Colon (tissue), 2 donors: Measurements from ENCODE around the gene PRKCZ.

ENCODE experiments used
- FAIRE-seq: peaks from 2 replicates; lab custom pipeline; 2012; peaks lifted over from hg19 to GRCh38; lab: Jason Lieb, UNC
- donor health status: control.
- donor health status: control.

Gene PRKCZ

DNA sequence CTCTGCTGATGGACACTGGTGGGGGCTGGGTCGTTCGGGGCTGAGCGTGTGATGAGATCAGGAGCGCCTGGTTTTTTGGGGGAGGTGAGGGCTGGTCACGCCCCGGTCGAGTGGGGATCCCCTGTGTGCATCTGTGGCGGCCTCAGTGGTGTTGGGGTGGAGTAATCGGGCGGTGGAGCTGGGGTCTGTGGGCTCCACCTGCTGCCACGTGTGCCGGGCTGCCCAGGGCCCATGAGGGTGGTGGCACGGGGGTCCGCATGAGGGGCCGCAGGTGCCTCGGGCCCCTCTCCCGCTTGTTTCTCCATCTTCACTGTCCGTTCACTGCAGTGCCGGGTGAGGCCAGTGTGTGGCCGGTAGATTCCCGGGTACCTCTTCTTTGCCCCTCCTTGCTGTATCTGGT is 17.2 kb downstream of the PRKCZ start:
- no peak for FAIRE-seq

DNA sequence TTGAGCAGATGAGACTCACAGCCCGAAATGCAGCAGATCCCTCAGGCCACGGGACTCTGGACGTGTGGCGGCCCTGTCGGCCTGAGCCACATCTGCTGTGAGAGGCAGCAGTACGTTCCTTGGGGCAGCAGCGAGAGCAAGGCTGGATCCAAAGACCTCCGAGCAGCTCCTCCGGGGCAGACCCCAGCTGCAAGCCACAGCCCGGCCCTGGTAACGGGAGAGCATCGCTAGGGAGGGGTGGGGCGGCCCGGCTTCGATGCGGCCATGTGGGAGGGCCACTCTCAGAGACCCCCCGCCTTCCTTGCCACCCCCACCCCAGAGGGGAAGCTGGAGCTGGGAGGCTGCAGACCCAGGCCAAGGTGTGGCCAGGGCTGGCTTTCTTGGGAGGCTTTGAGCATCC is 17.8 kb downstream of the PRKCZ start:
- no peak for FAIRE-seq

DNA sequence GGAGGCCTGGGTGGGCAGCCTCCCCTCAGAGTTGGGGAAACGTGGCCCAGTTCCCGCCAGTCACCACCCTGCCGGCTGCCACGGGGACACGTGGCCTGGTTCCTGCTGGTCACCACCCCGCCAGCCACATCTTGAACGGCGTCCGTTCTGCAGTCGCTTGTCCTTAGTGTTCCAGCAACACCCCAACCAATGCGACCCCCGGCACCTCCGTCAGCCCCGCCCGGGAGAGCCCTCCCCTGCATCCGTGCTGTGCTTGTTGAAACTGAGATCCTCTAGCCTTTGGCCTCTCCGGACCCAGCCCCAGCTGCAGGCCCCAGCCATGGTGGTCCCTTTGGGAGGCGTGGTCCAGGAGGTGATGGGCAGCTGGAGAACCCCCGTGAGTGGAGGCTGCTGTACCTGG is 18.7 kb downstream of the PRKCZ start:
- no peak for FAIRE-seq

DNA sequence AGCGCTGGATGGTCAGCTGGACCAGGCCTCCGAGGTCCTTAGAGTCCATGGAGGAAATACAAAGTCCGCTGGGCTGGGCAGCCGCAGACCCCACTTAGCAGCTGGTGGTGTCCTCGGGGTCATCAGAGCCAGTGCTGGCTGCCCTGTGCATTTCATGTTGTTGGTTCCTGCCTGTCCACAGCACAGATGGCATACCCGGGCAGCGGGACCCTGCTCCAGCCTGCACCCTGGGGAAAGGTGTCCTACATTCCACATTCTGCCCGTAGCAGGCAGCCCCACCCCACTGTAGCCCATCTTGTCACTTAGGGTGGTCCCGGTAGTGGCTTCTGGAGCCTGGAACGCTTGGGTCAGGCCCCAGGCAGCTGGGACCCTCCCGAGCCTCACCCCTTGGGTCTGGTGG is 19.8 kb downstream of the PRKCZ start:
- no peak for FAIRE-seq

DNA sequence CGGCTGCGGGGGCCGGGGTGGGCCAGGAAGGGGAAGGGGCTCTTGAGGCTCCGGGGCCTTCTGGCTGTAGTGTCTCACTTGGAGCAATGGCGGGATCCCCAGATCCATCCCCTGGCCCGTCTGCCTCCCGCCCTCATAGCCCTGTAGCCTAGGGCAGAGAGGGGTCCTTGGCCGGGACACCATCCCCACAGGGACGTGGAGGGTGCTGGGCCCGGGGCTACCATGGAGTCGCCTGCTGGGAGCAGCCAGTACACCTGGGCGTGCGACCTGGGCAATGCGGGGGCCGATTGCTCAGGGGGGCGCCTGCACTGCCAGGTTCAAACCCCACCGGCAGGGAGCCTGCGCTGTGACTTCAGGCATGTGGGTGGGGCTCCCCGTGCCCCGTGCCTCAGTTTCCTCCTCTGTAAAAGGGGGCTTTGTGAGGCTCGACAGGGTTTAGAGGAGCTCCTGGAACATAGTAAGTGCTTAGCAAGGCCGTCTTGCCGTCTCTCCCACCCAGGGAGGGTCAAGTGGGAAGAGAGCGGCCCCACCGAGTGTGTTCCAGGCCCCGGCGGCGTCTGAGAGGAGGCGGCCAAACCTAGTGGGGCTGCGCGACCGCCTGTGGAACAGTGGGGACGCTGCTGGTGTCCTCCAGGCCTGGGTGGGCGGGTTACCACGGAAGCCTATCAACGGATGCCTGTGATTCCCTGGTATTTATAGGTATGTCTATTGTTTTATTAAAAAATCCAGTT is 20.8 kb downstream of the PRKCZ start:
- FAIRE-seq: no peak

DNA sequence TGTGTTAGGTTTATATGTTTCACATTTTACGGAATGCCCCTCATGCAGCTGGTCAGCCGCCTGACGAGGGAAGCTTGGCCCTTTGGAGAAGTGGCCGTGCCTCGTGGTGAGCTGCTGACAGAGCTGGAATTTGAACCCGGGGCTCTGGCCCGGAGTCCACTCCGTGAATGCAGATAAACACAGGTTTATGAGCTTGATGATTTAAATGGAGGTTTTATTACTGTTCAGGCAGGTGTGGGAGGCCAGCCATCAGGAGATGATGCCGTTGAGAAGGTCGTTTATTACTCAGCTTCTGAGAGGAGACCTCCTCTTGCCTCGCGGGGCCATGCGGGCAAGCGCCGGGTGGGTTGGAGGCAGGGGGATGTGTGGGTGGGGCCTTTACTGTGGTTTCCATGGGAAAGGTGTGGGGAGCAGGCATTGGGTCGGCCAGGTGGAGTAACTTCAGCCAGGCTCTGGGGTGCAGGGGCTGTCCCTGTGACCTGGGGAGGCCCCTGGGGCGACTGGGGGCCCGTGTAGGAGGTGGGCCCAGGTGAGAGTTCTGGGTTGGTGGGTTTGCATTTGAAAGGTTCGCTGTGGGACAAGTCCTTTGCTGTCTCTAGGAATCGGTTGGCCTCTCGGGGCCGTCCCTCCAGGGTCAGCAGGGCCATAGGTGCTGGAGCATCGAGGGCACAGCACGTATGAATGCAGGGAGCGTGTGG is 22.0 kb downstream of the PRKCZ start:
- FAIRE-seq: no peak

DNA sequence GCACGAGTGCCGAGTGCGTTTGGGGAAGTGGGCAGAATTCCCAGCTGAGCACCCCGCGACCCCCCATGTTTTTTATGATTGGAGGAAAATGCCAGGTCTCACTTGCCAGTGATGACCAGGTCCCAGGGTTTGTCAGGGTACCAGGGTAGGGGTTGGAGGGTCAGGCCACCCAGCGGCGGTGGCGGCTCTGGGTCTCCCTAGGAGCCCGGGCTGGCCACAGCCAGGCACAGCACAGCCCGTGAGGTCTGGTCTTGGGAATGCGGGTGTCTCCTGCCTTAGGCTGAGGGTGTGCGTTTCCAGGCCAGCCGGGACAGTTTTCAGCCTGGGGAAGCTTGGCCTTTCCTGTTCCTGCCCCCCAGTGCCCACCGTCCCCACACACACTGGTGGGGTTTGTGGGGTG is 22.7 kb downstream of the PRKCZ start:
- no peak for FAIRE-seq

DNA sequence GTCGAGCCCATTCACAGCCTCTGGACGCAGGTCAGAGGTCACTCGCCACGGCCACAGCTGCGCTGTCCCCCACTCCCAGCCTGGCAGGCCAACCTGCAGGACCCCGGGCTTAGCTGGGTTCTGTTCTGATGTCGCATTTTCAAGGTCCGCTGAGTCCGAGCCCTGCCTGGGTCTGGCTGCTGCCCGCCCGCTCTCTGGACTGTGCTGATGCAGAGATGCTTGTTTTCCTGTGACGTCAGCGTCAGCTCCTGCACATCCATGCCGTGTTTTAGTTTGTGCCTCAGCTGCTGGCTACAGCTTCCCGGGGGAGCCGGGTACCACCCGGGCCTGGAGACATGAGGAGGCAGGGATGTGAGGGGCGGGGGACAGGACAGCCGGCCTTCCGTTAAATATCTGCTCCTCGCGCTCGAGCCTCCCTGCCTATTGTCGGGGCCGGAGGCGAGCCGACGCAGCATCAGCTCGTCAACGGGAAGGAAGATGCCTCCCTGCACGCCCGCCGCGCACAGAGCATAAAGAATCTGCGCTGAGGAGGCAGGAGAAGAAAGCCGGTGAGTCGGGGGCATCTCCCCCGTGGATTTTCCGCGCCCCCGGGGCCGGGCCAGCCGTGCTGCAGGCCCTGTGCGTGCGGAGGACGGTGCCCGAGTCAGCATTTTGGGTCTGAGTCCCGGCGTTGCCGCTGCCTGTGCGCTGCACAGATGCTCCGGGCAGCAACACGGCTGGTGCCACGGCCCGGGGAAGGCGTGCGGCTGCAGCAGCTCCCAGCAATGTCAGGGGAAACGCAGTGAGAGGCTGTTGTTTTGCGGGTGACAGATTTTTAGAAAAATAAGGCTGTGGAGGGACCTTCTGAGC is 23.4 kb downstream of the PRKCZ start:
- no peak for FAIRE-seq

DNA sequence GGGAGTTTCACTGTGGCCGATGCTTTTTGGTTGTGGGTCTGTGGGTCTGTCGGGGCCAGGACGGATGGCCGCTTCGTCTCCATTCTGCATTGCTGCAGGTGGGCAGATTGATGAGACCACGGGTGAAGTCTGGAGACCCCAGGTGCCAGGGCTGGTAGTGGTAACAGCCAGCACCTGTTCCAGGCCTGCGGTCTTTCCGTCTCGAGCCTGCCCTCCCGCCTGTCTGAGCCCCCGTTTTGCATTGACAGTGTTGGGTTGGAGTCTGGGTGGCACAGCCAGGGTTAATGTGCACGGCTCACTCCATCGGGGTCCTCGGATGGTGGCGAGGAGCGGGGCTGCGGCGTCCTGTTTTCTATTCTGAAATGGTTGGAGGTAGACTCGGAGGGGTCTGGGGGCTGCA is 24.2 kb downstream of the PRKCZ start:
- no peak for FAIRE-seq

DNA sequence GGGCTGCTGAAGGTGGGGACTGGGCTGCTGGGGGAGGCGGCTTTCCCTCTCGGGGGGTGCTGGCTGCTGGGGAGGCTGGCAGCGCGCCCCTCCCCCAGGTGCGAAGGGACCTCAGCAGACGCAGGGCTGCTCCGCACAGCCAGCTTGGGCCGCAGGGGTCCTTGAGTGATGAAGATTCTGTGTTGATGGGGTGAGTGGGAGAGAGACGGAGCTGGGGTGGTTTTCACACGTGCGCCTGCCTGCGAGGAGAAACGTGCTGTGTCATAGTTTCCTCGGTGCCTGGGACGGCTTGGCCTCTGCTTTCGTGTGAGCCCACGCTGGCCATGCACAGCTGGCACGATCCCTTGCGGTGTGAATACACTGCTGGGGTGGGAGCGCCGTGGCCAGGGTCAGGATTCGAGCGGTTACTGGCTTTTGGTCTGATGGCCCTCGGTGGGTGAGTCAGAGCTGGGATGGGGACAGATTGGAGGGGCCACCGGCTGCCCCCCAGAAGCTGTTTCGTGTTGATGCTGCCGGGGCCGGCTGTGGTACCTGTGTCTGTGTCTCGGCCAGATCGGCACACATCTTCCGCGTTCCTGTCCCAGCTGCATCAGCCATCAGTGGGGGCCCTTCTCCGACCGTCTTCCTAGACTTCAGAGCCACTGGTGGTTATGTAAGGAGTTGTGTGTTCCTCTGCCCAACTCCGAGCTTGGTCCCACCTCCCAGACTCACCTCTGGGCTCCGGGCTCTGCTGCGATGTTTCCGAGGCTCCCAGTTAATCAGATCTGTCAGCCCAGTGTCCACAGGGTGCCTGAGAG is 24.9 kb downstream of the PRKCZ start:
- no peak for FAIRE-seq

DNA sequence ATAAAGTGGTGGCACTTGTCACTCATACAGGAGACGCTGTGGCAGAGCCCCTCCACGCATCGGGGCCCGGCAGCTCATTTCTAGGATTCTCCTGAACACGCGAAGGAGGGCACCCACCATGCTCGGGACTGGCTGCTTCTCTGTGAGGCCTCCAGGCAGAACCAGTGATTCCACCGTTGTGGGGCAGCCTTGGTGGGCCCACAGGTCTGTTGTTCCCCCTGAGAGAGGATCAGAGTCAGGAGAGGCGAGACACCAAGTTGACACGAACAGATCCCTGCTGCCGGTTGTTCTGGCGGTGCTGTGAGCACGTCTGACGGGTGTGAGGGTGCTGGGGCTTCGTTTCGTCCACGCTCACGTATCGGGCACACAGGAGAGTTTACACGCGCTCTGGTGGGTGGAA is 26.6 kb downstream of the PRKCZ start:
- FAIRE-seq: no peak

DNA sequence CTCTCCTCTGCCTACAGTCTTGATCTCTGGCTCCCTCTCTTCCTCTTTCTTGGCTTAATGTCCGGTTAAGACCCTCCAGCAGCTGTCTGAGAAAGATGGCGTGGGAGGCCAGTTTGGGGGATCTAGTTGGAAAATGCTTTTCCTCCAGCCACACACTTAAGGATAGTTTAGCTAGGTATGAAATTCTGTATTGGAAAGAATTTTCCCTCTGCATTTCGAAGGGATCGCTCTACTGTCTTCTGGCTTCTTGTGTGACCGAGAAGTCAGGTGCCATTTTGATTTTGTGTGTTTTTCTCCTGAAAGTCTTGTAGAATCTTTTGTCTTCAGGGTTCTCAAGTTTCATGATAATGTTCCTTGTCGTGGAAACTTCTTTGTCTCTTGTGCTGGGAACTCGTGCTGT is 28.0 kb downstream of the PRKCZ start:
- FAIRE-seq: no peak

DNA sequence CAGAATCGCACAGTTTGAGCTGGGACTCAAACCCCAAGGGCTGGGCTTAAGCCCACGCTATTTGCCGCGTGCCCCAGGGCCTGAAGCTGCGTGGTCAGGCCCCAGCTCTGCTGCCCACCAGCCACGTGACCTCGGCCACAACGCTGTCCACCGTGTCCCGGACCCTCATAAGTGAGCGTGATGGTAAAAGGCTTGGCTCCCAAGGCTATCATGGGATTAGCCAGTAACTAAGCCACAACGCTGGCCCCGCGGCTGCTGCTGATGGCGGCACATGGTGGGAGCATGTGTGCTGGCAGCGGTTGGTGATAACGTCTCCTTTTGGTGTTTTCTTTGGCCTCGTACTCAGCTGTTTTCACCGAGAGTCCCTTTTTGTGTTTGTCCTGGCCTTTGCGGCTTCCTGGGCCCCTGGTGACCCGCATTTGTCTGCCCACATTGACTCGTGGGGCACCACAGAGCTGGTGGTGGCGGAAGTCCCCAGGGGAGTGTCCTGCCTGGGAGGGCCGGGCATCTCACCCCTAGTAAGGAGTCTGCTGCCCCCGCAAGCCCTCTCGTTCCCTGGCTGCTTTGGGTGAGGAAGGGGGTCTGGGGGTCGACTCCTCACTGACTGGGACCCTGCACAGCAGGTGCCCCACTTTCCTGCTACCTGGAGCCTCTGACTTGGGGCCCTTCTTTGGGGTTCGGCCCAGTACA is 29.3 kb downstream of the PRKCZ start:
- no peak for FAIRE-seq

DNA sequence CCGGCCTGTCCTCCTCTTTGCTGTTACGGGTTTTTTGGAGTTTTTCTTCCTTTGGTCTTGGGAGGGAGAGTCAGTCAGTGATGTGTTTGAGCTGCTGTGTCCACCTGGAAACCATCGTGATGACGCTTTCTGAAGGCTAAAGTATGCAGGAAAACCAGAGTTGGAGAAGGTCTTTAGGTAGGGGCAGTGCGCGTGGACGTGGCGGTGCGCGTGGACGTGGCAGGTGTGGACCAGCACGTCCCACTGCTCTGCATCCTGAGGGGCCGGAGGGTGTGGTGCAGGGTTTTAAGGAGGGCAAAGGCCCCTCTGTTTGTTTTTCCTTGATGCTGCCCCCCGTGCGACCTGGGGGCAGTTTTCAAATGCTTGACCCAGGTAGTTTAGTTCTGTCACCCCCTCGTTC is 29.9 kb downstream of the PRKCZ start:
- no peak for FAIRE-seq

DNA sequence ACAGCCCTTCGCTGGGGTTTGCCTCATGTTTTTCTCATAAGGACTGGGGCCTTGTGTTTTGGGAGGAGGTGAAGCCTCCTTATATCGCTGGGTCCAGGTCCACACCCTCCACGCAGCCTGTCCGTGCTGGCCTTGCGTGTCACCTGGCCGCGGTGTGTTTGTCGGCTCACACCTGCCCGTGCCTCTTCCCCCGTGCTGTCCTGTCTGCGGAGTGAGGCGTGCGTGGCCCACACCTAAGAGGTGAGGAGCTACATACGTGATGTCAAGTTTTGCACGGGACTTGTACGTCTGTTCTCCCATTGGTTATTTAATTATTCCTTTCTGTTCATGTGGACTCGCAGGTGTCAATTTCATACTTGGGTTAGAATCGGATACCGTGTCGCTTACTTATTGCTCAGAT is 30.7 kb downstream of the PRKCZ start:
- no peak for FAIRE-seq

DNA sequence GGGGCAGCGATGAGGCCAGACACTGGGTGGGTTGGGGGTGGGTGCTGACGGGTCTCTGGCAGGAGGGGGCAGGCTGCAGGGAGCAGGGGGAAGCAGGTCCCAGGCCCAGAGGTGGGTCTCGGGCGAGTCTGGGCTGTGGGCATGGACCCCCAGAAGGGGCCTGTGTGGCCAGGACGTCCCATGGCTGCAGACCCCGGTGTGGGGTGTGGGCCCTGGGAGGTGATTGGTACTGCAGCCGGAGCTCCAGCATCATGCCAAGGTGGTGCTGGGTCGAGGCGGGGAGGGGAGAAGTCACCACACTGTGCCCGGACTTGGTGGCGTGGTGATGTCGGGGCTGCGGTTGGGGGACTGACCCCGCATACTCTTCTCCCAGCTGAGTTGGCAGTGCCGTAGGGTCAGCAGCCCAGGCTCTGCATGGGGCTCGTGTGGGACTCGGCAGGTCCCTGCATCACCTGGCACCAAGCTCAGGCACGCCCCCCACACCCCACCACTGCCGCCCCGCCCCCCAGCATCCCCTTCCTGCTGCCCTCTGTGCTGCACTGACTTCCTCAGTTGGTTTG is 31.2 kb downstream of the PRKCZ start:
- FAIRE-seq: no peak

DNA sequence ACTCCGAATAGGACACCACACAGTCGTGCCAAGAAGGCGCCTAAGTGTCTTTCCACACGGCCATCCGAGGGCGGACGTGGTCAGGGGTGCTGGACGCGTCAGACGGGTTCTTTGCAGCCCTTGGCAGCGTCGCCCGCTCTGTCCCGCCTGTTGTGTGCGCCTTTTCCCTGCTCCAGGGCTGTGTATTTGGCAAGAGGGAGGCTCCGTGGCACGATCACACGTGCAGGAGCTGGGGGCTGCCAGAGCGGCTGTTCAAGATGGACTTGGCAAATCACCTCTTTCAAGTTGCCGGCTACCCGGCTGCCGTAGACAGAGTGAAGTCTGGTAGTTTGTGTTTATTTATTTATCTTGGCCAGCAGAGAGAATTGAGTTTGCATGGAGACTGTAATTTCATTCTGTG is 31.9 kb downstream of the PRKCZ start:
- no peak for FAIRE-seq

DNA sequence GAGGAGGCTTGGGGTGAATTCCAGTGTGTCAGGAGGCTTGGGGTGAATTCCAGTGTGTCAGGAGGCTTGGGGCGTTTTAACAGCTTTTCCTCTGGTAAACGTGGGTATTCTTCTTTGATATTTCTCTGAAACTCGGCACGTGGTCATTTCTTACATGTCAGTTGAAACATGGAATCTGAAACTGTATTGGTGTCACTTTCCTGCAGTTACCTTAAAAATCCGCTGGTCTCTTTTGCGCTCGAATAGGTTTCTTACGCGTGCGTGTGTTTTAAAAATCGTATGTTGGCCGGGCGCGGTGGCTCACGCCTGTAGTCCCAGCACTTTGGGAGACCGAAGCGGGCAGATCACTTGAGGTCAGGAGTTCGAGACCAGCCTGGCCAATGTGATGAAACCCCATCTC is 33.5 kb downstream of the PRKCZ start:
- FAIRE-seq: no peak

DNA sequence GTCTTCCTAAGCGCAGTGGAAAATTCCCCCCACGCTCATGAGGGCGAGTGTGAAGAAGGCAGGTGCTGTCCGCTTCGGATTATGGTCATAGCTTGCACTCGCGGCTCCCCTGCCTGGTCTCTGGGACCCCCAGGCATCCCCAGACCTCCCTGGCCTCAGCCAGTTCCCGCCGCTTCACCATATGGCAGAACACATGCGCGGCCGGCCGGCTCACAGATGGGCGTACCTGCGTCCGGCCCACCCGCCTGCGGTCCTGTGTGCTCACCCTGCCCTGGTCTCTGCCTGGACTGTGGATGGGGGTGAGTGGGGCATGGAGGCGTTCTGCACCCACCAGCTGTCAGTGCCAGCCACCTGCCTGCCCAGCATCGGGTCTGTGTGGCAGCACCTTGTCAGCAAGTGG is 34.1 kb downstream of the PRKCZ start:
- no peak for FAIRE-seq

DNA sequence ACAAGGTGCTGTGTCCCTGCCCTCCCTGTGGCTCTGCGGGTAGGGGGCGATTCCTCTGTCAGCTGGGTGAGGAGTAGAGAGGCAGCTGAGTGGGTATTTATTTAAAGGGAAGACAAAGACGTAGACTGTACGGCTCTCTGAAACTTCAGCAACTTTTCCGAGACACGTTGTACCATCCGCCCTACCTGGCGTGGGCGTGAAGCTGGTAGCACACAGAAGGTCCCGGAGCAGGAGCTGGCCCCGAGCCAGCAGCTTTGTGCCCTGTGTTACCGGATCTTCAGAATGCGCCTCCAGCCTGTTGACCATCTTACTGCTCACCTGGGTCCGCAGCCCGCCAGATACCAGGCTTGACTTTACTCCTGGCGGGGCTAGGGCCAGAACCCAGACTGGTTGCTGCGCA is 34.9 kb downstream of the PRKCZ start:
- FAIRE-seq: no peak

DNA sequence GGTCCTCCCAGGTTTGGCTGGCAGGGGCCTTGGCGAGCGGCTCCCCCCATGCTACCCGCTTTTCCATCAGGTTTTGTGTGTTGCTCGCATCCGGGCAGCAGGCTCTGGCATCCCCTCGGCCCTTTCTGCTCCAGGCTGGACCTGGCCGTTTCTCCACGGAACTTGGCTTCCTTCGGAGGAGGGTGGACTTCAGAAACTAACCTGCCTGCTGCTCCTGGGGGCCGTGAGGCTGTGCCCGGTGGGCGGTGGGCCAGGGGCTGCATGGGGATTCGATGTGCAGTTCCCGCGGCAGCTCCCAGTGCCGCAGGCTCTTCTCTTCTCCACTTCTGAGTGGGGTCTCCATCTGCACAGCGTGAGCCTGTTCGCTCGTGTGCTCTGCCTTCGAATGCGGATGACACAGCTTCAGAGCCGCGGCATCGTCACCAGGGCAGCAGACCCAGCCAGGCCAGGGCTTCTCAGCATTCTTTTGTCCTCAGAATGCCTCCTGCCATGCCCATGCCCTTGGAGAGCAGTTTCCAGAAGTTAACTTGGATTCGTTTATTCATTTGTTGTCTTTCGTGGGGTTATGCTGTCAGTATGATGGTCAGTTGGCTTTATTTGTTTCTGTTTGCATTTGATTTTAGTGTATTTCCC is 36.4 kb downstream of the PRKCZ start:
- no peak for FAIRE-seq
